Heart right ventricle (tissue), 16 donors: ENCODE measurements around the gene OSBPL6. TPM values are rescaled to one million over a fixed set of nuclear protein-coding genes. Genes with fewer than 3 reads are reported as not detected.

Experiments
- ATAC-seq, 8 donors: fragments of 200-7000 bp; cut with Tn5 transposase; one replicate each; pipeline ENCODE4 v1.9.1; 2020; ENCODE audit warnings: mild to moderate bottlenecking in 8 of 8, moderate library complexity in 8 of 8, moderate number of reproducible peaks in 1 of 8
- DNase-seq, 2 donors: peaks; one replicate each; pipeline ENCODE4 v3.0.0-alpha.2; 2020
- H3K27ac ChIP-seq, 10 donors: fragments of 200-600 bp; sonication (generic) in 2 of 10; one replicate each; pipeline versions ENCODE4 v1.5.0 to v1.8.0; 2020 to 2022; ENCODE audit warnings: mild to moderate bottlenecking in 3 of 10
- H3K27me3 ChIP-seq, 7 donors: fragments of 200-600 bp; one replicate each; pipeline ENCODE4 v1.8.0; 2021 to 2022; ENCODE audit warnings: mild to moderate bottlenecking in 2 of 7
- H3K36me3 ChIP-seq, 9 donors: fragments of 200-600 bp; sonication (generic) in 1 of 9; one replicate each; pipeline versions ENCODE4 v1.5.0 to v1.8.0; 2020 to 2022; ENCODE audit warnings: mild to moderate bottlenecking in 2 of 9
- H3K4me1 ChIP-seq, 9 donors: fragments of 200-600 bp; sonication (generic) in 1 of 9; one replicate each; pipeline versions ENCODE4 v1.5.0 to v1.8.0; 2020 to 2022; ENCODE audit warnings: mild to moderate bottlenecking in 4 of 9
- H3K4me3 ChIP-seq, 10 donors: fragments of 200-600 bp; sonication (generic) in 2 of 10; one replicate each; pipeline versions ENCODE4 v1.5.0 to v1.8.0; 2020 to 2022; ENCODE audit warnings: mild to moderate bottlenecking in 7 of 10, moderate library complexity in 2 of 10
- H3K9me3 ChIP-seq, 11 donors: fragments of 200-600 bp in 10 of 11; sonication (generic) in 2 of 11; one replicate each; pipeline versions ENCODE4 v1.5.0 to v1.8.0; 2013 to 2022; ENCODE audit warnings: mild to moderate bottlenecking in 2 of 11, control low read depth in 1 of 11, moderate library complexity in 1 of 11
- CTCF ChIP-seq, 9 donors: fragments of 200-600 bp; sonication (generic) in 2 of 9; IDR thresholded peaks; one replicate each; pipeline versions ENCODE4 v1.5.0 to v1.8.0; 2021 to 2022; ENCODE audit warnings: antibody characterized with exemption in 9 of 9, mild to moderate bottlenecking in 5 of 9, moderate library complexity in 1 of 9
- WGBS, 2 donors: extraction: QIAGEN DNeasy Blood & Tissue Kit; methylation state at CpG; one replicate each; pipeline ENCODE4 v1.1.7; 2013; ENCODE audit warnings: inconsistent platforms in 1 of 2; 5-methylcytosine and 5-hydroxymethylcytosine counted together
- intact Hi-C, 10 donors: fragments of 100-400 bp; cut with DNase I; formaldehyde crosslinking; loops; one replicate each; pipeline versions ENCODE4 v1.11.1 to v1.14.2; 2022
- polyA plus RNA-seq, 2 donors: library from polyadenylated mRNA; stranded (reverse); fragments of 200-250 nt; gene quantifications; one replicate each; pipeline ENCODE4 v1.2.3, GENCODE V29; 2013
- total RNA-seq, 10 donors: library from RNA; stranded (reverse); fragmentation: NEBNext Ultra II Directional in 3 of 10; extraction: Animal tissue kit (Norgen Biotek cat#: 25700) in 3 of 10; gene quantifications; one replicate each; pipeline versions ENCODE4 v1.2.1 to v1.2.4, GENCODE V29; 2021 to 2023
- donor health status: Arrhythmogenic right ventricular cardiomyopathy.
- donor health status: ischemic (EF 13 %, LVEDD 7.1; RV severe dilation, severe dysfunction).
- donor health status: healthy with polysubstance abuse.
- donor health status: DM: no; HTN: yes; CAD: no.
- donor health status: DM: no; HTN: no; CAD: no.
- donor health status: ischemic (EF 25% LVEDD 6.9; RV normal size, moderate dysfunction).
- donor health status: ischemic (EF 25% LVEDD 5.7; RV mildly dilated, moderate dysfunction).
- donor health status: healthy.
- donor health status: DM: yes; HTN: yes; CAD: no.
- donor health status: Ischemic cardiomyopathy.
- donor health status: ischemic (EF 35%, LVEDD 5.7; RV mildly dilated, moderate dysfunction).
- donor health status: nonischemic (EF 11% LVEDD 7.7; RV severe dilation, severe dysfunction).
- donor health status: DM: yes; HTN: yes; CAD: no.
- donor health status: PGD.
- donor health status: ischemic (EF 29% LVEDD 5.4; RV normal size, mild dysfunction).
- donor health status: nonischemic (EF 23%, LVEDD 6.1; RV moderate dilation, normal function).

OSBPL6 gene
- total and polyA plus RNA-seq, 12 donors = 1.1 to 8.0 (median 4.4) TPM

- no peak for ATAC-seq
- no peak for TF ChIP-seq CTCF (IDR thresholded peaks at IDR 0.05)
- Histone ChIP-seq H3K36me3 (no peaks in the 10 kb centered on the region), H3K4me3 (no peak overlapping the region), H3K27ac (no peak overlapping the region), H3K27me3 (no peaks in the 10 kb centered on the region), H3K9me3 (peaks cover 0 to 3% (median 0%) of the 10 kb centered on the region in 11 donors), H3K4me1 (peaks cover 0 to 5% (median 0%) of the 10 kb centered on the region in 9 donors)
- intact Hi-C loops = loop anchor here in 1 of 10 donors (10.0 kb wide), 1 partner anchor 173 kb away; the partner anchor contains the start of gene RBM45
- no peak for DNase-seq
- 38 to 42% methylated on average over 3 of the region's 3 CpGs for WGBS, 2 donors
Observed at GRCh38 chr2:178287652-178288344, 93.5 kb downstream of the OSBPL6 start.

- ATAC-seq (no peak), DNase-seq (no peak)
- Histone ChIP-seq H3K4me3 (no peak overlapping the region), H3K36me3 (no peaks in the 10 kb centered on the region), H3K9me3 (peaks cover 0 to 3% (median 0%) of the 10 kb centered on the region in 11 donors), H3K4me1 (no peaks in the 10 kb centered on the region), H3K27ac (no peak overlapping the region), H3K27me3 (no peaks in the 10 kb centered on the region)
- intact Hi-C loops = no loop called here
- TF ChIP-seq CTCF (IDR thresholded peaks at IDR 0.05) = no peak
Observed at GRCh38 chr2:178291703-178292102, 97.4 kb downstream of the OSBPL6 start.

- Histone ChIP-seq H3K36me3 (no peaks in the 10 kb centered on the region), H3K4me3 (no peak overlapping the region), H3K4me1 (no peaks in the 10 kb centered on the region), H3K27ac (no peak overlapping the region), H3K27me3 (no peaks in the 10 kb centered on the region), H3K9me3 (peaks cover 0 to 3% (median 0%) of the 10 kb centered on the region in 11 donors)
- no peak for DNase-seq
- intact Hi-C loops = no loop called here
- 45 to 62% methylated on average over 1 of the region's 1 CpG for WGBS, 2 donors
- ATAC-seq = no peak
- no peak for TF ChIP-seq CTCF (IDR thresholded peaks at IDR 0.05)
Observed at GRCh38 chr2:178292586-178292985, 98.3 kb downstream of the OSBPL6 start.

- Histone ChIP-seq H3K27me3 (no peaks in the 10 kb centered on the region), H3K4me1 (peaks cover 0 to 10% (median 0%) of the 10 kb centered on the region in 9 donors), H3K9me3 (peaks cover 0 to 3% (median 0%) of the 10 kb centered on the region in 11 donors), H3K27ac (no peak overlapping the region), H3K4me3 (no peak overlapping the region), H3K36me3 (no peaks in the 10 kb centered on the region)
- intact Hi-C loops = no loop called here
- TF ChIP-seq CTCF (IDR thresholded peaks at IDR 0.05) = no peak
- 88 to 92% methylated on average over 4 of the region's 4 CpGs for WGBS, 2 donors
- DNase-seq (no peak), ATAC-seq (no peak)
Observed at GRCh38 chr2:178295115-178295514, 100.8 kb downstream of the OSBPL6 start.
